Measurements from ENCODE around the gene HGD.

HGD gene

GRCh38 chr3:120636795-120637401 is 45.1 kb downstream of the HGD start:
- TF ChIP-seq POLR2AphosphoS5 (IDR thresholded peaks at IDR 0.05; ENCODE audit: low read depth, low read length) (no peak), SIN3A (IDR thresholded peaks at IDR 0.05; ENCODE audit: borderline replicate concordance, insufficient read depth, low read length) (no peak), FOXP2 (optimal IDR thresholded peaks at IDR 0.05; ENCODE audit: borderline replicate concordance, extremely low read depth, extremely low read length, insufficient read depth) (no peak)

- no peak for TF ChIP-seq REST (IDR thresholded peaks at IDR 0.05; ENCODE audit: insufficient read depth in 1 of 2, low read depth in 2 of 2, low read length in 2 of 2)
- TF ChIP-seq FOXP2 (optimal IDR thresholded peaks at IDR 0.05; ENCODE audit: borderline replicate concordance, extremely low read depth, extremely low read length, insufficient read depth): no peak
- TF ChIP-seq SIN3A (IDR thresholded peaks at IDR 0.05; ENCODE audit: borderline replicate concordance, insufficient read depth, low read length): no peak
- TF ChIP-seq TAF1 (IDR thresholded peaks at IDR 0.05; ENCODE audit: borderline replicate concordance, insufficient read depth, low read length): no peak
- no peak for TF ChIP-seq POLR2AphosphoS5 (IDR thresholded peaks at IDR 0.05; ENCODE audit: low read depth, low read length)
Measured at GRCh38 chr3:120634539-120634938, 47.5 kb downstream of the HGD start.

GRCh38 chr3:120625159-120625586 is 56.9 kb downstream of the HGD start:
- TF ChIP-seq TAF1 (IDR thresholded peaks at IDR 0.05; ENCODE audit: borderline replicate concordance, insufficient read depth, low read length) (no peak), REST (IDR thresholded peaks at IDR 0.05; ENCODE audit: insufficient read depth in 1 of 2, low read depth in 2 of 2, low read length in 2 of 2) (no peak), SIN3A (IDR thresholded peaks at IDR 0.05; ENCODE audit: borderline replicate concordance, insufficient read depth, low read length) (no peak), FOXP2 (optimal IDR thresholded peaks at IDR 0.05; ENCODE audit: borderline replicate concordance, extremely low read depth, extremely low read length, insufficient read depth) (no peak), POLR2AphosphoS5 (IDR thresholded peaks at IDR 0.05; ENCODE audit: low read depth, low read length) (no peak)

GRCh38 chr3:120623727-120624093 is 58.3 kb downstream of the HGD start:
- TF ChIP-seq REST (IDR thresholded peaks at IDR 0.05; ENCODE audit: insufficient read depth in 1 of 2, low read depth in 2 of 2, low read length in 2 of 2) (no peak), SIN3A (IDR thresholded peaks at IDR 0.05; ENCODE audit: borderline replicate concordance, insufficient read depth, low read length) (no peak), TAF1 (IDR thresholded peaks at IDR 0.05; ENCODE audit: borderline replicate concordance, insufficient read depth, low read length) (no peak), FOXP2 (optimal IDR thresholded peaks at IDR 0.05; ENCODE audit: borderline replicate concordance, extremely low read depth, extremely low read length, insufficient read depth) (no peak), POLR2AphosphoS5 (IDR thresholded peaks at IDR 0.05; ENCODE audit: low read depth, low read length) (no peak)

DNA sequence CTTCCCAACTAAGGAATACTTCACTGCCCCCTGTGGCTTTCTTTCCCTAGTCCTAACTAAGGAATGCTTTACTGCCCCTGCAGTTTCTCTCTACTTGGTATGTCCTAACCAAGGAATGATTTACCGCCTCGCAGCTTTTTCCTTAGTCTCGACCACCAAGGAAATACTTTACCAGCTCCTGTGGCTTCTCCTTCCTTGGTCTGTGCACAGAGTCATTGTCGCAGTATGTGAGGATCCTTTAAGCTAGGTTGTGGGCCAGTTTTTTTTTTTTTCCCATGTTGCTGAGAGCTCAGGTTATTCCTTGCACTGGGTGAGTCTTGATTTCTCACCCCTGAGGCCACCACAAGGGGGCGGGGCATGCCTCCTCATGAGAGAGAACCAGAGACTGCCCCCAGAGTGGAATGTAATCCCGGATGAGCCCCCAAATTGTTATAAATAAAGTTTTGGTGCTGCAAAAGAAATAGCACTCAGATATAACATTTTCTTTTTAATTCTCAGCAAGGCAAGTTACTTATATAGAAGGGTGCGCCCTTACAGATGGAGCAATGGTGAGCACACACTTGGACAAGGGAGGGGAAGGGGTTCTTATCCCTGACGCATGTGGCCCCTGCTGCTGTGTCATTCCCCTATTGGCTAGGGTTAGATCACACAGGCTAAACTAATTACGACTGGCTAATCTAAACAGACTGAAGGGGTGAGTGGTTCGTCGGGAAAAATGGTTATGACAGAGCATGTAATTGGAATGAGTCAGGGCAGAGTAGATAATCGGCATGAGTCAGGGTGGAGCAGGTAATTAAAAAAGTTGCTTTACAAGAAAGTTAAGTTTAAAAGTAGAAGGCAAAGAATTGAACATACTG is 58.9 kb downstream of the HGD start:
- TF ChIP-seq FOXP2 (optimal IDR thresholded peaks at IDR 0.05; ENCODE audit: borderline replicate concordance, extremely low read depth, extremely low read length, insufficient read depth) (no peak), POLR2AphosphoS5 (IDR thresholded peaks at IDR 0.05; ENCODE audit: low read depth, low read length) (no peak), REST (IDR thresholded peaks at IDR 0.05; ENCODE audit: insufficient read depth in 1 of 2, low read depth in 2 of 2, low read length in 2 of 2) (no peak), TAF1 (IDR thresholded peaks at IDR 0.05; ENCODE audit: borderline replicate concordance, insufficient read depth, low read length) (no peak), SIN3A (IDR thresholded peaks at IDR 0.05; ENCODE audit: borderline replicate concordance, insufficient read depth, low read length) (no peak)
